ENCODE results near the gene CD55. TPM values are rescaled to one million over a fixed set of nuclear protein-coding genes. Genes with fewer than 3 reads are reported as not detected.

The CD55 gene
- polyA plus RNA-seq, 2 donors, result 48.6 to 118 TPM

DNA sequence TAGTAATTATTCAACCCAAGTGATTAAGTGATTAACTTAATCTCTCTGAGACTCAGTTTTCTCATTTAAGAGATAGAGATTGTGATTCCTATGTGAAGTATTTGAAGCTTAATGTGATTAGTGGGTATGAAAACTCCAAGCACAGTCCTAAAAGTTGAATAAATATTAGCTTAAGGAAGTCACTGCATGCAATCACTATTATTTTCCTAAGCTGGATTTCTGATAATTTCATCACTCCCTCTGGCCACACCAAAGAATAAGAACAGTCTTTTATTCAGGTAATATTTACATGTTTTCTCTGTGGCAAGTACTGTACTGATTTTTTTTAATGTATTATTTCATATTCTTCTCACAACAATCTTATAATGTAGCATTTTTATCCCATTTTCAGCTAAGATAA is 31.1 kb downstream of the CD55 start:
- H3K27ac ChIP-seq (ENCODE audit: low read depth in 2 of 2, low read length in 1 of 2), result no peak overlapping the region
- no peaks in the 10 kb centered on the region for H3K36me3 ChIP-seq (ENCODE audit: control insufficient read depth in 2 of 2, insufficient read depth in 2 of 2, low read length in 1 of 2)
- H3K9me3 ChIP-seq (ENCODE audit: control insufficient read depth in 2 of 2, insufficient read depth in 1 of 2, low read depth in 1 of 2, low read length in 1 of 2), result no peaks in the 10 kb centered on the region
- no peaks in the 10 kb centered on the region for H3K4me1 ChIP-seq (ENCODE audit: control insufficient read depth in 2 of 2, insufficient read depth in 2 of 2, low read length in 1 of 2)
- H3K27me3 ChIP-seq (ENCODE audit: control insufficient read depth in 1 of 2, insufficient read depth in 2 of 2, low read length in 2 of 2), result no peaks in the 10 kb centered on the region
- no peak overlapping the region for H3K4me3 ChIP-seq (ENCODE audit: low read depth in 1 of 2, low read length in 2 of 2)

DNA sequence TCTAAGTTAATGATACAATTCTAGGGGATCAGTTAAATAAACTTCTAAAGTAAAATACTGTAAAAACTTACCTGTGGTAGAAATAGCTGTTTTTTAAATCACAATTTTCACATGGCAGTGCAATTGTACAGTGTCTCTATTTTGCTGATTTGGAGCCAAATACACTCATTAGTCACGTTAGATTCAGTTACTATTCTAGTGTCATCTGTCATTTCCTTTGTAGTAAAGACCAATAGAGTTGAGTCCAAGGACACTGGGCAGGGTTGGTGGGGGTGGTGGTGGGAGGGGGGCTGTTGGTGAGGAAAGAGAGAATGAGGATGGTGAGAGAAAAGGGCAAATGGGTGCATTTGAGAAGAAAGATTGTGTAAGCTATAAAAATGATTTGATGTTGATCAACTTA is 33.6 kb downstream of the CD55 start:
- Histone ChIP-seq H3K4me1 (ENCODE audit: control insufficient read depth in 2 of 2, insufficient read depth in 2 of 2, low read length in 1 of 2) (no peaks in the 10 kb centered on the region), H3K4me3 (ENCODE audit: low read depth in 1 of 2, low read length in 2 of 2) (no peak overlapping the region)
- WGBS, 2 donors, result 26 to 41% methylated on average over 1 of the region's 1 CpG

DNA sequence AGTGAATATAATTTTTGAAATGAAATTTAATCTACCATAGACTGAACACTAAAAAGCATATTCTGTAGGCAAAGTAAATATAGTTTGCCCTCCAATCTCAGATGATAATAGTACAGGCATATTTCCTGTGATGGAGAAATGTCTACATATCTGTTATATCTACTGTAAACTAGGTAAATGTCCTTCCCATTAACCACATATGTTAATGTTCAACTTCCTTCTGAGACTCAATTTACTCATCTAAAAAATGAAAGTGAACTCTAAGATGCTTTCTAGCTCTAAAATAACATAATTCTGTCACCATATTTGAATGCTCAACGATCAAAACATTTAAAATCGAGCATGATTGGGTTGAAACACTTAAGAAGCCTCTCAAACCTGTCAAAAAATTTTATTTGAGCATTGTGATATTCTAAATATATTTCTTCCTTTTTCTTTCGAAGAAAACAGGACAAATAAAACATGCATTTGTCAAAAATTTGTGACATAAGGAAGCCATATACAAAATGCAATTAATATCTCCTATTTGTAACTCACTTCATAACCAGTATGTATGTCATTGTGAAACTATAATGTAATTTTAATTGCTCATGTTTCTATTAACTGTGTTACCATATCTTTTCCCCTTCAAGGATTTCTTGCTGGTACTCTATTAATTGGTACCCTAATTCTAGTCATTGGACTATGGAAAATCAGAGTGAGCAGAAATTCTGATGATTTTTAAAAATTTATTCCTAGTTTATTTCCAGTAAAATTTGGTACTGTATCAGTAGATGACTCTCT is 34.2 kb downstream of the CD55 start:
- no peak overlapping the region for H3K4me3 ChIP-seq (ENCODE audit: low read depth in 1 of 2, low read length in 2 of 2)
- no peaks in the 10 kb centered on the region for H3K9me3 ChIP-seq (ENCODE audit: control insufficient read depth in 2 of 2, insufficient read depth in 1 of 2, low read depth in 1 of 2, low read length in 1 of 2)
- no peaks in the 10 kb centered on the region for H3K4me1 ChIP-seq (ENCODE audit: control insufficient read depth in 2 of 2, insufficient read depth in 2 of 2, low read length in 1 of 2)
- H3K36me3 ChIP-seq (ENCODE audit: control insufficient read depth in 2 of 2, insufficient read depth in 2 of 2, low read length in 1 of 2), result no peaks in the 10 kb centered on the region
- H3K27ac ChIP-seq (ENCODE audit: low read depth in 2 of 2, low read length in 1 of 2), result no peak overlapping the region
- 89 to 95% methylated on average over 3 of the region's 3 CpGs for WGBS, 2 donors
- H3K27me3 ChIP-seq (ENCODE audit: control insufficient read depth in 1 of 2, insufficient read depth in 2 of 2, low read length in 2 of 2), result no peaks in the 10 kb centered on the region

More for the DNA sequence above, 33.6 kb downstream of the CD55 start:
- no peak overlapping the region for H3K27ac ChIP-seq (ENCODE audit: low read depth in 2 of 2, low read length in 1 of 2)
- no peaks in the 10 kb centered on the region for H3K36me3 ChIP-seq (ENCODE audit: control insufficient read depth in 2 of 2, insufficient read depth in 2 of 2, low read length in 1 of 2)
- H3K27me3 ChIP-seq (ENCODE audit: control insufficient read depth in 1 of 2, insufficient read depth in 2 of 2, low read length in 2 of 2), result no peaks in the 10 kb centered on the region
- H3K9me3 ChIP-seq (ENCODE audit: control insufficient read depth in 2 of 2, insufficient read depth in 1 of 2, low read depth in 1 of 2, low read length in 1 of 2), result no peaks in the 10 kb centered on the region

DNA sequence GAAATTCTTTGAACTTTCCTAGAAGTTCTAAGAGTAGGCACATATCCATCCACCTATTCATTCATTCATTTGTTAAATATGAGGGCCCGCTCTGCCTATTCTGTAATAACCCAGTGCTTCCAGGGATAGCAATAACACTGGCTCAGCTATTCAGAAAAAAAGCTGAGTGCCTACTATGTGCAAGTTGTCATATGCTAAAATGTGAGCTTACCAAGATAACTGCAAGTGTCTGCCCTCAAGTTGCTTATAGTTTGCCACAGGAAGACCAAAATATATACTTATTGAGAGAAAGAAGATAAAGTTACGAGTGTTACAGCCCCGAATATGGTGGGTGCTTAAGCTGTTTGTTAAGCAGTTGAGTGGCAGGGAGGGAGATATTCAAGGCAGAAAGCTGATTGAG is 39.6 kb downstream of the CD55 start:
- Histone ChIP-seq H3K9me3 (ENCODE audit: control insufficient read depth in 2 of 2, insufficient read depth in 1 of 2, low read depth in 1 of 2, low read length in 1 of 2) (no peaks in the 10 kb centered on the region), H3K4me3 (ENCODE audit: low read depth in 1 of 2, low read length in 2 of 2) (no peak overlapping the region), H3K4me1 (ENCODE audit: control insufficient read depth in 2 of 2, insufficient read depth in 2 of 2, low read length in 1 of 2) (no peaks in the 10 kb centered on the region), H3K27ac (ENCODE audit: low read depth in 2 of 2, low read length in 1 of 2) (no peak overlapping the region), H3K36me3 (ENCODE audit: control insufficient read depth in 2 of 2, insufficient read depth in 2 of 2, low read length in 1 of 2) (no peaks in the 10 kb centered on the region), H3K27me3 (ENCODE audit: control insufficient read depth in 1 of 2, insufficient read depth in 2 of 2, low read length in 2 of 2) (no peaks in the 10 kb centered on the region)
- 63 to 97% methylated on average over 3 of the region's 3 CpGs for WGBS, 2 donors

DNA sequence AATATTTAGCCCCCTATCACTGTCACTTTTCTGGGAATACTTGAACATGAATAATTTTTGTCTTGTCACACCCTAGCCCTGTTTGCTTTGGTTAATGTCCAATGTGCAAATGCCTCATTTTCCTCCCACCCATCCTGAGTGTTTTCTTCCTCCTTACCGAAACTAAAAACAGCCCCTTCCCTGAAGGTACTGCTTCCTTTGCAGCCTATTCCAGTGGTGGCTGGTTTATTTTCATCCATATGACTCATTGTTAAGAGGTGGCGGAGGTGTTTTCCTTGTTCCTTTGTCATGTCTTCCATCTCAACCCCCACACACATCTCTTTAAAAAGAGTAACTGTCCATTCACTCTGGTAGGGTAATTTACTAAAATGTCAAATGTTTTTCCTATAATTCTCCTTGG is 40.4 kb downstream of the CD55 start:
- Histone ChIP-seq H3K4me1 (ENCODE audit: control insufficient read depth in 2 of 2, insufficient read depth in 2 of 2, low read length in 1 of 2) (no peaks in the 10 kb centered on the region), H3K36me3 (ENCODE audit: control insufficient read depth in 2 of 2, insufficient read depth in 2 of 2, low read length in 1 of 2) (no peaks in the 10 kb centered on the region), H3K27ac (ENCODE audit: low read depth in 2 of 2, low read length in 1 of 2) (no peak overlapping the region), H3K9me3 (ENCODE audit: control insufficient read depth in 2 of 2, insufficient read depth in 1 of 2, low read depth in 1 of 2, low read length in 1 of 2) (no peaks in the 10 kb centered on the region), H3K27me3 (ENCODE audit: control insufficient read depth in 1 of 2, insufficient read depth in 2 of 2, low read length in 2 of 2) (no peaks in the 10 kb centered on the region), H3K4me3 (ENCODE audit: low read depth in 1 of 2, low read length in 2 of 2) (no peak overlapping the region)
- WGBS, 2 donors, result 75 to 89% methylated on average over 2 of the region's 2 CpGs

DNA sequence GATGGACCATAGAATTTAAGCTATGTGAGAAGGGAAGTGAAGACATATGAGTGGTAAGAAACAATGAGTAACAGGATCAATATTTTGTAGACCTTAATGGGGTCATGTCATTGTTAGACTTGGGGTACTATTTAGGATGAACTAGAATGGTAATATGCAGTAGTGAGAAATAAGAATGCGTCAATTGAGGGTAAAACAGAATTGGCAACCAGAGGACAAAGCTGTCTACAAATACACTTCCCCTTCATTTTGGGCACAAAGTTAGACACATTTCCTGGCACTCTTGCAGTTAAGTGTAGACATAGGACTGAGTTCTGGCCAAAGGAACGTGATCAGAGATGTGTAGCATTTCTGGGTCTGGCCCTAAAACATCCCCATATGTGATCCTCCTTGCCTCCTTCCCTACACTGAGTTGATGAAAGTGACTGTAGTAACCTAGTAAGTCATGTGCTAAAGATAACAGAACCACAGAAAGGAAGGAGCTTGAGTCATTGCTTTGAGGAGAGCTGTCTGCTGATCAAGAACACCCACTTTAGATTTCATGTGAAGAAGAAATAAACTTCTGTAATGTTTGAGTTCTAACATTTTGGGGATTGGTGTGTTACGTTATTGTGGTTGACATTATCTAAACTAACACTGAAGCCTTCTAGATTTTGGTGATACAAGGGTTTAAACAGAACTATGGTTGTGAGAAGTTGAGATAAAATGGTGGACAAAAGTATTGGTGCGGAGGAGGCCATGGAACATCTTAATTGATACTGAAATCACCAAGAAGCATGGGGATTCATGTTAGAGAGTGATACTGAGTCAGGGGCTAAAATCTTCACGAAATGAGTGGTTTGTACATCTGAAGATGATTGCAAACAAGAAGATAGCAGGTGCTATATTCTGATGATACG is 41.7 kb downstream of the CD55 start:
- WGBS, 2 donors, result 93% methylated on average over 6 of the region's 6 CpGs
- H3K36me3 ChIP-seq (ENCODE audit: control insufficient read depth in 2 of 2, insufficient read depth in 2 of 2, low read length in 1 of 2), result no peaks in the 10 kb centered on the region
- H3K9me3 ChIP-seq (ENCODE audit: control insufficient read depth in 2 of 2, insufficient read depth in 1 of 2, low read depth in 1 of 2, low read length in 1 of 2), result no peaks in the 10 kb centered on the region
- H3K27ac ChIP-seq (ENCODE audit: low read depth in 2 of 2, low read length in 1 of 2), result no peak overlapping the region
- H3K4me1 ChIP-seq (ENCODE audit: control insufficient read depth in 2 of 2, insufficient read depth in 2 of 2, low read length in 1 of 2), result no peaks in the 10 kb centered on the region
- no peaks in the 10 kb centered on the region for H3K27me3 ChIP-seq (ENCODE audit: control insufficient read depth in 1 of 2, insufficient read depth in 2 of 2, low read length in 2 of 2)
- H3K4me3 ChIP-seq (ENCODE audit: low read depth in 1 of 2, low read length in 2 of 2), result no peak overlapping the region

DNA sequence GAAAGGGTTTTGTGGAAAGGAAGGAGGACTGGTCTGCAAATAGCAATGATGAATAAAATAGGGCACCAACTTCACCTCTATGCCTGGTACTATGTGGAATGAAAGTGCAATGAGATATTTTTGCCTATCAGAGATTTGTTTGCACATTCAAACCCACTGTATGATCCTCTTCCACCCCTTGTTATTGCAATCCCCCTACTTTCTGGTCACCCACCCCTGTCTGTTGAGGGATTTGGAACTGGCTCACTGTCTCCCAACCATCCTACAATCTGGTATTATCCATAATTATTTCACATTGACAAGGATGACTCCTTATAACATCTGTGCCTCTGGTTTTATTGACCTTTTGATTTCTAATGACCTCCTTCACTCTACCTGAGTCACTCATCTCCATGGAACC is 42.4 kb downstream of the CD55 start:
- Histone ChIP-seq H3K4me1 (ENCODE audit: control insufficient read depth in 2 of 2, insufficient read depth in 2 of 2, low read length in 1 of 2) (no peaks in the 10 kb centered on the region), H3K9me3 (ENCODE audit: control insufficient read depth in 2 of 2, insufficient read depth in 1 of 2, low read depth in 1 of 2, low read length in 1 of 2) (no peaks in the 10 kb centered on the region), H3K36me3 (ENCODE audit: control insufficient read depth in 2 of 2, insufficient read depth in 2 of 2, low read length in 1 of 2) (no peaks in the 10 kb centered on the region), H3K27ac (ENCODE audit: low read depth in 2 of 2, low read length in 1 of 2) (no peak overlapping the region), H3K4me3 (ENCODE audit: low read depth in 1 of 2, low read length in 2 of 2) (no peak overlapping the region), H3K27me3 (ENCODE audit: control insufficient read depth in 1 of 2, insufficient read depth in 2 of 2, low read length in 2 of 2) (no peaks in the 10 kb centered on the region)

DNA sequence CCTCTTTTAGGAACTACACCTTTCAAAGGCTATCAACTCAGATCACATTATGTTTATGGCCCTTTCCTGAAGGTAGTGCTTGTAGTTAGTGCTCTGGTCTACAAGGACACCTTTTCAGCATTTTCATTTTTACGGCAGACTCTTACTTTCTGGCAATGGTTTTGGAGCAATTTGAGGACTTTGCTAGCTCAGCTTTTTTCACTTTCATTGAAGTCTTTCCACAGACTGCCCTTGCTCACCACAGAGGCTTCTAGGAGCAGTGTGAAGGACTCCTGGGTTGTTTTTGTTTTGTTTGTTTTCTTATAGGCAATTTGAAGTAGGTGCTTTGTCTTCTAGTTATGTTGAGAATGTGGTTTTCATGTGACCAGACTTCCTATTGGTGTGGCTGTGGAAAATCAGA is 43.1 kb downstream of the CD55 start:
- Histone ChIP-seq H3K27ac (ENCODE audit: low read depth in 2 of 2, low read length in 1 of 2) (no peak overlapping the region), H3K9me3 (ENCODE audit: control insufficient read depth in 2 of 2, insufficient read depth in 1 of 2, low read depth in 1 of 2, low read length in 1 of 2) (no peaks in the 10 kb centered on the region), H3K4me3 (ENCODE audit: low read depth in 1 of 2, low read length in 2 of 2) (no peak overlapping the region), H3K36me3 (ENCODE audit: control insufficient read depth in 2 of 2, insufficient read depth in 2 of 2, low read length in 1 of 2) (no peaks in the 10 kb centered on the region), H3K27me3 (ENCODE audit: control insufficient read depth in 1 of 2, insufficient read depth in 2 of 2, low read length in 2 of 2) (no peaks in the 10 kb centered on the region), H3K4me1 (ENCODE audit: control insufficient read depth in 2 of 2, insufficient read depth in 2 of 2, low read length in 1 of 2) (no peaks in the 10 kb centered on the region)
- WGBS, 2 donors, result 90 to 91% methylated on average over 1 of the region's 1 CpG

DNA sequence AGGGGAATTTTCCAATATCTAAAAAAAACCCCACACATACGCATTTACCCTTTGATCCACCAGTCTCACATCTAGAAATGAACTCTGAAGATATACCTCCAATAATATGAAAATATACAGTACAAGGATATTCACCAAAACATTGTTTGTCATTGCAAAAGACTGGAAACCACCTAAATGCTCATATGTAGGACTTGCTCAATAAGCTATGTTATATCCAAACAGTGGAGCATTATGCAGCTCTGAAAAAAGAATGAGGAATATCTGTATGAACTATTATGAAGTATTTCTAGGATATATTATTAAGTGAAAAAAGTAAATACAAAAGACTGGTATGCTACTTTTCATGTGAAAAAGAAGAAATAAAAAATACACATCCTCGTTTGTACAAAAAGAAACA is 43.6 kb downstream of the CD55 start:
- Histone ChIP-seq H3K27me3 (ENCODE audit: control insufficient read depth in 1 of 2, insufficient read depth in 2 of 2, low read length in 2 of 2) (no peaks in the 10 kb centered on the region), H3K27ac (ENCODE audit: low read depth in 2 of 2, low read length in 1 of 2) (no peak overlapping the region), H3K9me3 (ENCODE audit: control insufficient read depth in 2 of 2, insufficient read depth in 1 of 2, low read depth in 1 of 2, low read length in 1 of 2) (no peaks in the 10 kb centered on the region), H3K4me3 (ENCODE audit: low read depth in 1 of 2, low read length in 2 of 2) (no peak overlapping the region), H3K4me1 (ENCODE audit: control insufficient read depth in 2 of 2, insufficient read depth in 2 of 2, low read length in 1 of 2) (no peaks in the 10 kb centered on the region), H3K36me3 (ENCODE audit: control insufficient read depth in 2 of 2, insufficient read depth in 2 of 2, low read length in 1 of 2) (no peaks in the 10 kb centered on the region)
- WGBS, 2 donors, result 90 to 93% methylated on average over 2 of the region's 2 CpGs

Data from esophagus (tissue), 2 donors.